ENCODE data around the gene SFT2D3.

GRCh38 chr2:127661072-127661649, 40.1 kb upstream of the SFT2D3 start:
- no peak for TF ChIP-seq CTCF (IDR thresholded peaks at IDR 0.05; ENCODE audit: low read depth, low read length, poor library complexity, severe bottlenecking)
- TF ChIP-seq EZH2phosphoT487 (IDR thresholded peaks at IDR 0.05; ENCODE audit: borderline replicate concordance, low read length) = no peak
